Measurements from ENCODE around the gene TBC1D22A. TPM values are rescaled to one million over a fixed set of nuclear protein-coding genes. Genes with fewer than 3 reads are reported as not detected.

TBC1D22A gene
- total and polyA plus RNA-seq, 9 of the 15 experiments (the other 6 are each of a cell fraction or from before 2014, with no cell fraction given), result 0.20 to 11.5 (median 5.2) TPM

GRCh38 chr22:47194476-47195155 is 432.2 kb downstream of the TBC1D22A start (continued):
- TF ChIP-seq MITF (IDR thresholded peaks at IDR 0.05) (no peak), KLF16 (IDR thresholded peaks at IDR 0.05) (no peak), VEZF1 (CRISPR knock-in tag; IDR thresholded peaks at IDR 0.05) (no peak)

GRCh38 chr22:47195156-47195483 is 432.7 kb downstream of the TBC1D22A start:
- no peak for DNase-seq (ENCODE audit: extremely low read depth in 1 of 4, low spot score in 3 of 4)
- Histone ChIP-seq H3K9me1 (ENCODE audit: control insufficient read depth, insufficient read depth, low read length) (no peaks in the 10 kb centered on the region), H3K27me3 (ENCODE audit: control insufficient read depth in 2 of 2, insufficient read depth in 2 of 2, low read length in 2 of 2) (peaks cover 2 to 52% of the 10 kb centered on the region in 2 experiments; a peak in 4 of 5 replicates), H3K36me3 (ENCODE audit: control insufficient read depth, insufficient read depth, low read length) (no peaks in the 10 kb centered on the region), H3K9me3 (replicated peaks; ENCODE audit: control insufficient read depth, insufficient read depth, low read depth, low read length) (no peaks in the 10 kb centered on the region), H3K27ac (ENCODE audit: extremely low read depth, low read depth, low read length) (no peak overlapping the region), H4K20me1 (replicated peaks; ENCODE audit: control insufficient read depth, insufficient read depth, low read length) (no peaks in the 10 kb centered on the region), H3K79me2 (ENCODE audit: control insufficient read depth, insufficient read depth, low read length) (no peaks in the 10 kb centered on the region), H3K9ac (ENCODE audit: insufficient read depth in 1 of 2, low read depth in 2 of 2, low read length in 2 of 2) (no peak overlapping the region), H2AFZ (ENCODE audit: low read depth, low read length) (no peak overlapping the region), H3K4me1 (replicated peaks in 1 of 2; ENCODE audit: control insufficient read depth in 2 of 2, insufficient read depth in 2 of 2, low read length in 2 of 2) (peaks cover 0 to 12% of the 10 kb centered on the region in 2 experiments; a peak in 2 of 5 replicates), H3K4me2 (ENCODE audit: insufficient read depth, low read length) (no peak overlapping the region), H3K4me3 (no peak overlapping the region)
- CTCF ChIA-PET (ENCODE audit: low intra/inter-chr PET ratio), result no interaction called here
- POLR2A ChIA-PET, result interaction anchor here (0.5 to 0.6 kb wide), 3 partner anchors 57 to 751 kb away, joined by 3 to 4 read pairs (median 3); no protein-coding TSS in a partner anchor
- BruUV-seq (replicated peaks), result no TSS peak
- FAIRE-seq, result no peak
- in situ Hi-C loops (cut with MboI), result no loop called here
- WGBS (ENCODE audit: insufficient coverage, low coverage, missing lambda C conversion rate), result 0% methylated on average over 3 of the region's 9 CpGs
- TF ChIP-seq CBX2 (IDR thresholded peaks at IDR 0.05; ENCODE audit: insufficient read depth, low read length, poor library complexity, severe bottlenecking), result no peak
- no peak for TF ChIP-seq ZNF75A (CRISPR knock-in tag; IDR thresholded peaks at IDR 0.05)
- no peak for TF ChIP-seq TBP (optimal IDR thresholded peaks at IDR 0.05; ENCODE audit: low read depth, low read length)
- no peak for TF ChIP-seq FOXM1 (IDR thresholded peaks at IDR 0.05; ENCODE audit: low read depth)
- no peak for TF ChIP-seq FOXM1 (CRISPR knock-in tag; IDR thresholded peaks at IDR 0.05; ENCODE audit: low read depth)
- no peak for TF ChIP-seq ILF3 (IDR thresholded peaks at IDR 0.05; ENCODE audit: borderline replicate concordance)
- no peak for TF ChIP-seq GABPB2 (CRISPR knock-in tag; conservative IDR thresholded peaks at IDR 0.05)
- no peak for TF ChIP-seq POLR2B (IDR thresholded peaks at IDR 0.05; ENCODE audit: low read depth, partially characterized antibody)
- TF ChIP-seq ZNF253 (CRISPR knock-in tag; conservative IDR thresholded peaks at IDR 0.05), result no peak
- no peak for ATAC-seq
- intact Hi-C loops (cut with micrococcal nuclease), result no loop called here

All from K562 (cell line).